B cell (primary cell): ENCODE data around the gene CR1L. TPM values are rescaled to one million over a fixed set of nuclear protein-coding genes. Genes with fewer than 3 reads are reported as not detected.
"Not testable (repeated sequence)": the region's sequence is repeated elsewhere in the genome, so short reads cannot be mapped to it uniquely, and the experiment has no call there.

Experiments
- ATAC-seq: fragments of 200-7000 bp; cut with Tn5 transposase; one replicate; pipeline ENCODE4 v1.10.0; 2021; ENCODE audit warnings: low read depth, mild to moderate bottlenecking, moderate number of reproducible peaks, moderate library complexity
- CTCF ChIA-PET: fragments of 350-600 bp; sonication (Branson Sonifier 250); formaldehyde crosslinking; loops from one replicate; lab custom pipeline; 2021; ENCODE audit warnings: antibody characterized with exemption, inconsistent platforms; lab: Charles Lee
- POLR2A ChIA-PET: fragments of 350-600 bp; sonication (Branson Sonifier 250); formaldehyde crosslinking; loops from one replicate; lab custom pipeline; 2021; ENCODE audit warnings: antibody characterized with exemption; lab: Charles Lee
- DNase-seq: peaks from one replicate; pipeline ENCODE4 v3.0.0; 2013
- H2AFZ ChIP-seq: 2 replicates; pipeline ENCODE4 v1.6.1; 2012; ENCODE audit warnings: mild to moderate bottlenecking, low read depth, low read length; ENCODE audit not compliant: insufficient read depth, poor library complexity, severe bottlenecking
- H3K27ac ChIP-seq, 2 donors: 1 replicate in 1 of 2; 2 replicates in 1 of 2; pipeline ENCODE4 v1.5.1; 2012 to 2013; ENCODE audit warnings: low read length in 2 of 2, mild to moderate bottlenecking in 2 of 2, moderate library complexity in 1 of 2
- H3K27me3 ChIP-seq, 4 experiments: fragments of 200-600 bp in 1 of 4; sonication (generic) in 1 of 4; replicated peaks in 1 of 4; 1 replicate in 2 of 4; 2 replicates in 2 of 4; pipeline versions ENCODE4 v1.6.1 to v1.7.0; 2013 to 2016; ENCODE audit warnings: low read length in 3 of 4, mild to moderate bottlenecking in 2 of 4, mixed read lengths in 1 of 4, moderate library complexity in 1 of 4; ENCODE audit not compliant: insufficient read depth in 4 of 4, control insufficient read depth in 3 of 4; ENCODE audit errors: control extremely low read depth in 1 of 4
- H3K36me3 ChIP-seq, 2 experiments: replicated peaks in 1 of 2; 1 replicate in 1 of 2; 2 replicates in 1 of 2; pipeline versions ENCODE4 v1.6.1 to v1.7.1; 2013; ENCODE audit warnings: low read length in 1 of 2; ENCODE audit not compliant: insufficient read depth in 2 of 2, control insufficient read depth in 1 of 2; ENCODE audit errors: control extremely low read depth in 1 of 2, extremely low read depth in 1 of 2
- H3K4me1 ChIP-seq, 2 donors: fragments of 200-600 bp in 1 of 2; sonication (generic) in 1 of 2; 1 replicate in 1 of 2; 2 replicates in 1 of 2; pipeline versions ENCODE4 v1.5.1 to v1.6.1; 2013 to 2017; ENCODE audit warnings: low read length in 2 of 2; ENCODE audit not compliant: control insufficient read depth in 2 of 2, insufficient read depth in 2 of 2
- H3K4me2 ChIP-seq: replicated peaks from 2 replicates; pipeline ENCODE3; 2012; ENCODE audit warnings: mild to moderate bottlenecking, low read depth, low read length; ENCODE audit not compliant: poor library complexity, severe bottlenecking
- H3K4me3 ChIP-seq, 5 experiments: fragments of 200-600 bp in 1 of 5; sonication (generic) in 1 of 5; 1 replicate in 3 of 5; 2 replicates in 2 of 5; pipeline versions ENCODE4 v1.5.1 to v1.7.0; 2011 to 2016; ENCODE audit warnings: low read length in 4 of 5, mild to moderate bottlenecking in 4 of 5, low read depth in 2 of 5, control low read depth in 1 of 5, moderate library complexity in 1 of 5; ENCODE audit not compliant: insufficient read depth in 1 of 5; ENCODE audit errors: control extremely low read depth in 1 of 5, extremely low read depth in 1 of 5
- H3K79me2 ChIP-seq: fragments of 200-600 bp; sonication (generic); one replicate; pipeline ENCODE4 v1.6.0; 2016; ENCODE audit warnings: low read length; ENCODE audit not compliant: control insufficient read depth, insufficient read depth
- H3K9ac ChIP-seq: fragments of 200-600 bp; sonication (generic); 2 replicates; pipeline ENCODE4 v1.6.1; 2017; ENCODE audit warnings: mild to moderate bottlenecking, low read length, moderate library complexity
- H3K9me3 ChIP-seq, 3 donors: one replicate each; pipeline versions ENCODE4 v1.6.1 to v1.7.1; 2013; ENCODE audit warnings: low read length in 2 of 3; ENCODE audit not compliant: control insufficient read depth in 2 of 3, insufficient read depth in 1 of 3; ENCODE audit errors: control extremely low read depth in 1 of 3
- H4K20me1 ChIP-seq: 2 replicates; pipeline ENCODE4 v1.6.0; 2012; ENCODE audit warnings: mild to moderate bottlenecking, low read length; ENCODE audit not compliant: insufficient read depth, control insufficient read depth, poor library complexity, severe bottlenecking
- H3K27ac Mint-ChIP-seq: one replicate; pipeline ENCODE4 v1.8.0; 2021; ENCODE audit warnings: mixed read lengths
- H3K27me3 Mint-ChIP-seq: one replicate; pipeline ENCODE4 v1.8.0; 2021; ENCODE audit warnings: mixed read lengths
- H3K4me1 Mint-ChIP-seq: one replicate; pipeline ENCODE4 v1.8.0; 2021; ENCODE audit warnings: mixed read lengths
- H3K4me3 Mint-ChIP-seq: one replicate; pipeline ENCODE4 v1.8.0; 2021; ENCODE audit warnings: mixed read lengths
- H3K9me3 Mint-ChIP-seq: one replicate; pipeline ENCODE4 v1.8.0; 2022; ENCODE audit warnings: mixed read lengths; ENCODE audit not compliant: insufficient read depth
- EZH2 ChIP-seq: IDR thresholded peaks from 2 replicates; pipeline ENCODE4 v1.6.1; 2012; ENCODE audit warnings: borderline replicate concordance, low read depth, mild to moderate bottlenecking, moderate library complexity, low read length; ENCODE audit not compliant: insufficient read depth, poor library complexity, severe bottlenecking
- WGBS: methylation state at CpG from one replicate; pipeline ENCODE4 v1.1.5; 2013; ENCODE audit warnings: missing lambda C conversion rate; ENCODE audit not compliant: insufficient coverage; 5-methylcytosine and 5-hydroxymethylcytosine counted together
- intact Hi-C: fragments of 100-400 bp; cut with micrococcal nuclease; formaldehyde crosslinking; loops from one replicate; pipeline ENCODE4 v1.10.0; 2022
- polyA plus RNA-seq: library from polyadenylated mRNA; depleted of rRNA; stranded (reverse); fragments of >200 nt; gene quantifications from 2 replicates; pipeline ENCODE4 v1.2.3, GENCODE V29; 2012
- total RNA-seq, 2 donors: library from RNA; stranded (reverse); fragments of 120-200 nt in 1 of 2; gene quantifications; 1 replicate in 1 of 2; 2 replicates in 1 of 2; pipeline versions ENCODE4 v1.2.3 to v1.2.4, GENCODE V29; 2013 to 2022
- TF ChIP-seq, protein P1 (sequence below): fragments of 200-600 bp; IDR thresholded peaks from one replicate; pipeline ENCODE4 v1.8.0; 2022; ENCODE audit warnings: antibody characterized with exemption, mild to moderate bottlenecking

Gene CR1L
- total and polyA plus RNA-seq, 2 donors (not counting 1 experiment from before 2014, with no cell fraction given), result 0.07 to 0.59 TPM

DNA sequence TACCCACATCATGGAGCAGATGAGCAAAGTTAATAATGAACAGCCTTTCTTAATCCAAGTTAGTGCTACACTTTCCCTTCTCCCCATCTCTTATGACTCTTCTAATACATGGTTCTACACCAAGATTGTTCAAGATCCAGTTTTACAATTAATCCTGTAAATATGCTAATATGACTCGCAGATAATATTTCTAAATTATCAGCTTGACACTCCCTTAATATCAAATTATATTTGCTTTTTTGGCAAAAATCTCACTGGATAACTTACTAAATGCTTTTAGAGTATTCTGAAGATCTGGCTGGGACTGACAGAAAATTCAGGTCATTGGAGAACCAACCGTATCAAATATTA is 24.4 kb upstream of the CR1L start:
- H3K4me1 ChIP-seq, result peaks cover 0 to 2% of the 10 kb centered on the region in 2 donors
- no peak overlapping the region for H3K9ac ChIP-seq
- no peak overlapping the region for H3K27ac ChIP-seq
- no peaks in the 10 kb centered on the region for H3K79me2 ChIP-seq
- H2AFZ ChIP-seq, result no peak overlapping the region
- DNase-seq (no peak), ATAC-seq (no peak)
- peaks cover 21 to 44% of the 10 kb centered on the region in 2 experiments for H3K36me3 ChIP-seq
- no peaks in the 10 kb centered on the region for H3K27me3 ChIP-seq
- no peak overlapping the region for H3K4me3 ChIP-seq
- H3K27ac Mint-ChIP-seq, result no peak overlapping the region
- WGBS, result no CpG with 5 or more reads among the region's 2 CpGs
- CTCF ChIA-PET, result interaction anchor here (0.9 to 2.2 kb wide), 12 partner anchors 9 to 438 kb away, joined by 3 to 9 read pairs (median 4); no protein-coding TSS in a partner anchor
- TF ChIP-seq, protein P1, sequence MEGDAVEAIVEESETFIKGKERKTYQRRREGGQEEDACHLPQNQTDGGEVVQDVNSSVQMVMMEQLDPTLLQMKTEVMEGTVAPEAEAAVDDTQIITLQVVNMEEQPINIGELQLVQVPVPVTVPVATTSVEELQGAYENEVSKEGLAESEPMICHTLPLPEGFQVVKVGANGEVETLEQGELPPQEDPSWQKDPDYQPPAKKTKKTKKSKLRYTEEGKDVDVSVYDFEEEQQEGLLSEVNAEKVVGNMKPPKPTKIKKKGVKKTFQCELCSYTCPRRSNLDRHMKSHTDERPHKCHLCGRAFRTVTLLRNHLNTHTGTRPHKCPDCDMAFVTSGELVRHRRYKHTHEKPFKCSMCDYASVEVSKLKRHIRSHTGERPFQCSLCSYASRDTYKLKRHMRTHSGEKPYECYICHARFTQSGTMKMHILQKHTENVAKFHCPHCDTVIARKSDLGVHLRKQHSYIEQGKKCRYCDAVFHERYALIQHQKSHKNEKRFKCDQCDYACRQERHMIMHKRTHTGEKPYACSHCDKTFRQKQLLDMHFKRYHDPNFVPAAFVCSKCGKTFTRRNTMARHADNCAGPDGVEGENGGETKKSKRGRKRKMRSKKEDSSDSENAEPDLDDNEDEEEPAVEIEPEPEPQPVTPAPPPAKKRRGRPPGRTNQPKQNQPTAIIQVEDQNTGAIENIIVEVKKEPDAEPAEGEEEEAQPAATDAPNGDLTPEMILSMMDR, result peak; percentile 43
- no peak for TF ChIP-seq EZH2
- H3K4me2 ChIP-seq, result no peak overlapping the region
- H3K9me3 Mint-ChIP-seq, result peaks cover 3% of the 10 kb centered on the region
- H3K4me3 Mint-ChIP-seq, result no peak overlapping the region
- no peaks in the 10 kb centered on the region for H4K20me1 ChIP-seq
- no peaks in the 10 kb centered on the region for H3K9me3 ChIP-seq
- H3K4me1 Mint-ChIP-seq, result peaks cover 4% of the 10 kb centered on the region
- H3K27me3 Mint-ChIP-seq, result no peaks in the 10 kb centered on the region
- intact Hi-C loops, result no loop called here
- POLR2A ChIA-PET, result no interaction called here

DNA sequence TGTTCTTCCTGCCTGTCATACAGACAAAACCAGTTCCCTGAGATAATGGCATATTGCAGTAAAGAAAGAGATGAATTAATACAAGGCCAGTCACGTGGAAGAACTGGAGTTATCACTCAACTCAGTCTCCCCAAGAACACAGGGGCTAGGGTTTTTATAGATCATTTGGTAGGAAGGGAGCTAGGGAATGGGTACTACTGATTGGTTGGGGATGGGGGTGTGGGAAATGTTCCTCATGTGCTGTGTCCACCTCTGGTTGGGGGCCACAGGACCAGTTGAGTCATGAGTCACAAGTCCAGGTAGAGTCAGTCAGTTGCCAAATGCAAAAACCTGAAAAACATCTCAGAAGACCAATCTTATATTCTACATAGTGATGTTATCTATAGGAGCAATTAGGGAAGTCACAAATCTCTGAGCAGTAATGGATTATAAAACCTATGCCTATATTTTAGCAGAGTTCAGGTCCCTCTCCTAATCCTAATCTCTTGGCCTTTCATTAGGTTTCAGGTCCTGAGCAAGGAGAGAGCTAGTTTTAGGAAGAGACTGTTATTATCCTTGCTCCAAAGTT is 19.3 kb upstream of the CR1L start:
- ATAC-seq, POLR2A ChIA-PET, H3K27ac ChIP-seq, DNase-seq, H3K79me2 ChIP-seq, H3K9me3 ChIP-seq, H3K27me3 Mint-ChIP-seq, H3K4me1 ChIP-seq, H3K4me1 Mint-ChIP-seq, H3K4me2 ChIP-seq, CTCF ChIA-PET, H3K9me3 Mint-ChIP-seq, intact Hi-C loops, H2AFZ ChIP-seq, H3K4me3 ChIP-seq, H3K27ac Mint-ChIP-seq, H3K27me3 ChIP-seq, H4K20me1 ChIP-seq, H3K4me3 Mint-ChIP-seq, H3K9ac ChIP-seq: not testable (repeated sequence)
- peaks cover 7 to 27% of the 10 kb centered on the region in 2 experiments for H3K36me3 ChIP-seq
- no CpG with 5 or more reads among the region's 1 CpG for WGBS
